GM12878 (cell line): ENCODE measurements around the gene ZMAT3. TPM values are rescaled to one million over a fixed set of nuclear protein-coding genes. Genes with fewer than 3 reads are reported as not detected.
A peak's percentile ranks its signal among the peaks of the same experiment; 100 is the strongest.

Experiments used
- BCL11A ChIP-seq: IDR thresholded peaks from 2 replicates; pipeline ENCODE4 v1.6.1; 2011; ENCODE audit warnings: low read depth, low read length
- CHD2 ChIP-seq: IDR thresholded peaks from 2 replicates; pipeline ENCODE4 v1.6.1; 2011; ENCODE audit warnings: low read depth, low read length, improper control_type of control experiment, borderline replicate concordance
- DPF2 ChIP-seq: fragments of 450-650 bp; IDR thresholded peaks from 2 replicates; pipeline ENCODE4 v1.6.1; 2017; ENCODE audit warnings: mild to moderate bottlenecking
- ETV6 ChIP-seq, 2 experiments: fragments of 450-650 bp in 1 of 2; IDR thresholded peaks in 1 of 2; conservative IDR thresholded peaks in 1 of 2; 2 replicates each; pipeline ENCODE4 v1.6.1; 2014; ENCODE audit warnings: antibody characterized with exemption in 1 of 2, borderline replicate concordance in 1 of 2, low read depth in 1 of 2, mild to moderate bottlenecking in 1 of 2, moderate library complexity in 1 of 2
- EZH2 ChIP-seq: IDR thresholded peaks from 2 replicates; pipeline ENCODE4 v1.6.1; 2012; ENCODE audit warnings: low read depth, mild to moderate bottlenecking, control low read depth, inconsistent platforms, low read length, borderline replicate concordance; ENCODE audit not compliant: control insufficient read depth
- FOXK2 ChIP-seq: fragments of 450-650 bp; IDR thresholded peaks from 2 replicates; pipeline ENCODE4 v1.6.1; 2017; ENCODE audit warnings: mild to moderate bottlenecking, moderate library complexity
- GABPA ChIP-seq: IDR thresholded peaks from 2 replicates; pipeline ENCODE4 v1.6.1; 2014; ENCODE audit warnings: antibody characterized with exemption, low read depth, mild to moderate bottlenecking, inconsistent platforms
- HCFC1 ChIP-seq: fragments of 150-350 bp; IDR thresholded peaks from 2 replicates; pipeline ENCODE4 v1.6.1; 2014; ENCODE audit warnings: low read length
- MYB ChIP-seq: fragments of 150-350 bp; IDR thresholded peaks from 2 replicates; pipeline ENCODE4 v1.6.1; 2014; ENCODE audit warnings: mild to moderate bottlenecking, low read depth, low read length, borderline replicate concordance
- NFXL1 ChIP-seq: fragments of 450-650 bp; IDR thresholded peaks from 2 replicates; pipeline ENCODE4 v1.6.1; 2017; ENCODE audit warnings: antibody characterized with exemption, mild to moderate bottlenecking, borderline replicate concordance
- NFYB ChIP-seq: IDR thresholded peaks from 2 replicates; pipeline ENCODE4 v1.6.1; 2011; ENCODE audit warnings: low read depth, mild to moderate bottlenecking, low read length, improper control_type of control experiment, moderate library complexity; ENCODE audit not compliant: insufficient read depth
- NR2C2 ChIP-seq: IDR thresholded peaks from 2 replicates; pipeline ENCODE4 v1.6.1; 2011; ENCODE audit warnings: borderline replicate concordance, low read depth; ENCODE audit not compliant: control insufficient read depth, insufficient read length
- PAX8 ChIP-seq: fragments of 450-650 bp; IDR thresholded peaks from 2 replicates; pipeline ENCODE4 v1.6.1; 2017; ENCODE audit warnings: mild to moderate bottlenecking, moderate library complexity
- PKNOX1 ChIP-seq: fragments of 450-650 bp; IDR thresholded peaks from 2 replicates; pipeline ENCODE4 v1.6.1; 2016; ENCODE audit warnings: mild to moderate bottlenecking
- POU2F2 ChIP-seq: IDR thresholded peaks from 3 replicates; pipeline ENCODE4 v1.6.1; 2011; ENCODE audit warnings: low read depth, mild to moderate bottlenecking, low read length, borderline replicate concordance
- RBBP5 ChIP-seq: fragments of 200-600 bp; sonication (generic); conservative IDR thresholded peaks from 2 replicates; pipeline ENCODE4 v1.6.1; 2016
- SIN3A ChIP-seq: IDR thresholded peaks from 2 replicates; pipeline ENCODE4 v1.6.1; 2012; ENCODE audit warnings: low read depth, low read length, improper control_type of control experiment
- SMAD1 ChIP-seq: fragments of 450-650 bp; IDR thresholded peaks from 2 replicates; pipeline ENCODE4 v1.6.1; 2018; ENCODE audit warnings: mild to moderate bottlenecking, low read depth; ENCODE audit not compliant: partially characterized antibody
- SMARCA5 ChIP-seq: fragments of 450-650 bp; IDR thresholded peaks from 2 replicates; pipeline ENCODE4 v1.6.1; 2017; ENCODE audit warnings: mild to moderate bottlenecking
- YBX1 ChIP-seq: fragments of 450-650 bp; IDR thresholded peaks from 2 replicates; pipeline ENCODE4 v1.6.1; 2016; ENCODE audit warnings: antibody characterized with exemption
- YY1 ChIP-seq: IDR thresholded peaks from 2 replicates; pipeline ENCODE4 v1.6.1; 2011; ENCODE audit warnings: low read depth, mild to moderate bottlenecking, low read length
- ZBED1 ChIP-seq: IDR thresholded peaks from 2 replicates; pipeline ENCODE4 v1.6.1; 2016; ENCODE audit warnings: borderline replicate concordance
- ZZZ3 ChIP-seq: IDR thresholded peaks from 2 replicates; pipeline ENCODE4 v1.6.1; 2011; ENCODE audit warnings: low read depth; ENCODE audit not compliant: control insufficient read depth, insufficient read length
- polyA plus RNA-seq, 11 experiments: library from polyadenylated mRNA; depleted of rRNA in 4 of 11; unstranded in 6 of 11; stranded (reverse) in 5 of 11; fragments of >200 nt; fragmentation: Nextera tagmentation in 4 of 11; fragmentation: Illumina TruSeq in 1 of 11; extraction: Ambion mirVana in 4 of 11; extraction: Trizol in 1 of 11; gene quantifications; 1 replicate in 1 of 11; 2 replicates in 10 of 11; pipeline versions ENCODE4 v1.2.1 to v1.2.3, GENCODE V29; 2011 to 2016; ENCODE audit warnings: inconsistent platforms in 2 of 11, missing spikeins in 2 of 11, low read depth in 1 of 11
- total RNA-seq, 4 experiments: library from RNA; depleted of rRNA in 3 of 4; stranded (reverse); fragments of >200 nt in 3 of 4; fragmentation: Illumina TruSeq in 1 of 4; extraction: Trizol in 1 of 4; gene quantifications; 2 replicates each; pipeline versions ENCODE4 v1.2.1 to v1.2.3, GENCODE V29; 2013 to 2021
- TF ChIP-seq, protein P1 (sequence below): fragments of 450-650 bp; formaldehyde crosslinking; IDR thresholded peaks from 2 replicates; pipeline ENCODE4 v1.4.0; 2020; ENCODE audit warnings: mild to moderate bottlenecking, moderate library complexity
- TF ChIP-seq, protein P2 (sequence below): fragments of 450-650 bp; conservative IDR thresholded peaks from 2 replicates; pipeline ENCODE4 v1.6.1; 2017; ENCODE audit warnings: mild to moderate bottlenecking, moderate library complexity

Gene ZMAT3
- total and polyA plus RNA-seq, 10 of the 15 experiments (the other 5 are each of a cell fraction or from before 2014, with no cell fraction given) = 6.2 to 55.9 (median 25.8) TPM

- TF ChIP-seq, protein P1, sequence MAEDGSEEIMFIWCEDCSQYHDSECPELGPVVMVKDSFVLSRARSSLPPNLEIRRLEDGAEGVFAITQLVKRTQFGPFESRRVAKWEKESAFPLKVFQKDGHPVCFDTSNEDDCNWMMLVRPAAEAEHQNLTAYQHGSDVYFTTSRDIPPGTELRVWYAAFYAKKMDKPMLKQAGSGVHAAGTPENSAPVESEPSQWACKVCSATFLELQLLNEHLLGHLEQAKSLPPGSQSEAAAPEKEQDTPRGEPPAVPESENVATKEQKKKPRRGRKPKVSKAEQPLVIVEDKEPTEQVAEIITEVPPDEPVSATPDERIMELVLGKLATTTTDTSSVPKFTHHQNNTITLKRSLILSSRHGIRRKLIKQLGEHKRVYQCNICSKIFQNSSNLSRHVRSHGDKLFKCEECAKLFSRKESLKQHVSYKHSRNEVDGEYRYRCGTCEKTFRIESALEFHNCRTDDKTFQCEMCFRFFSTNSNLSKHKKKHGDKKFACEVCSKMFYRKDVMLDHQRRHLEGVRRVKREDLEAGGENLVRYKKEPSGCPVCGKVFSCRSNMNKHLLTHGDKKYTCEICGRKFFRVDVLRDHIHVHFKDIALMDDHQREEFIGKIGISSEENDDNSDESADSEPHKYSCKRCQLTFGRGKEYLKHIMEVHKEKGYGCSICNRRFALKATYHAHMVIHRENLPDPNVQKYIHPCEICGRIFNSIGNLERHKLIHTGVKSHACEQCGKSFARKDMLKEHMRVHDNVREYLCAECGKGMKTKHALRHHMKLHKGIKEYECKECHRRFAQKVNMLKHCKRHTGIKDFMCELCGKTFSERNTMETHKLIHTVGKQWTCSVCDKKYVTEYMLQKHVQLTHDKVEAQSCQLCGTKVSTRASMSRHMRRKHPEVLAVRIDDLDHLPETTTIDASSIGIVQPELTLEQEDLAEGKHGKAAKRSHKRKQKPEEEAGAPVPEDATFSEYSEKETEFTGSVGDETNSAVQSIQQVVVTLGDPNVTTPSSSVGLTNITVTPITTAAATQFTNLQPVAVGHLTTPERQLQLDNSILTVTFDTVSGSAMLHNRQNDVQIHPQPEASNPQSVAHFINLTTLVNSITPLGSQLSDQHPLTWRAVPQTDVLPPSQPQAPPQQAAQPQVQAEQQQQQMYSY (CRISPR knock-in tag) = no peak
- TF ChIP-seq YBX1 = peak; percentile 97
- peak; percentile 42; the same call in 1 of the 2 replicates for TF ChIP-seq SIN3A
- no peak for TF ChIP-seq NFXL1
- TF ChIP-seq GABPA = no peak
- TF ChIP-seq YY1 = peak; percentile 76
- TF ChIP-seq ZZZ3 = no peak
- peak; percentile 87; the same call in 1 of the 2 replicates for TF ChIP-seq DPF2
- TF ChIP-seq NR2C2 = no peak
- peak; percentile 8 for TF ChIP-seq SMARCA5
- no peak for TF ChIP-seq PKNOX1
- no peak for TF ChIP-seq ETV6 (conservative IDR thresholded peaks at IDR 0.05 in 1 of 2, IDR thresholded peaks at IDR 0.05 in 1 of 2; ENCODE audit: borderline replicate concordance in 1 of 2, low read depth in 1 of 2)
- TF ChIP-seq CHD2 = 0 out of 2 replicates have a peak, but pooled peaks have one; percentile 36
- TF ChIP-seq, protein P2, sequence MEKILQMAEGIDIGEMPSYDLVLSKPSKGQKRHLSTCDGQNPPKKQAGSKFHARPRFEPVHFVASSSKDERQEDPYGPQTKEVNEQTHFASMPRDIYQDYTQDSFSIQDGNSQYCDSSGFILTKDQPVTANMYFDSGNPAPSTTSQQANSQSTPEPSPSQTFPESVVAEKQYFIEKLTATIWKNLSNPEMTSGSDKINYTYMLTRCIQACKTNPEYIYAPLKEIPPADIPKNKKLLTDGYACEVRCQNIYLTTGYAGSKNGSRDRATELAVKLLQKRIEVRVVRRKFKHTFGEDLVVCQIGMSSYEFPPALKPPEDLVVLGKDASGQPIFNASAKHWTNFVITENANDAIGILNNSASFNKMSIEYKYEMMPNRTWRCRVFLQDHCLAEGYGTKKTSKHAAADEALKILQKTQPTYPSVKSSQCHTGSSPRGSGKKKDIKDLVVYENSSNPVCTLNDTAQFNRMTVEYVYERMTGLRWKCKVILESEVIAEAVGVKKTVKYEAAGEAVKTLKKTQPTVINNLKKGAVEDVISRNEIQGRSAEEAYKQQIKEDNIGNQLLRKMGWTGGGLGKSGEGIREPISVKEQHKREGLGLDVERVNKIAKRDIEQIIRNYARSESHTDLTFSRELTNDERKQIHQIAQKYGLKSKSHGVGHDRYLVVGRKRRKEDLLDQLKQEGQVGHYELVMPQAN = 0 out of 2 replicates have a peak, but pooled peaks have one; percentile 35
- TF ChIP-seq BCL11A = peak; percentile 81
- 0 out of 2 replicates have a peak, but pooled peaks have one; percentile 23 for TF ChIP-seq ZBED1
- peak; percentile 66 for TF ChIP-seq SMAD1
- no peak for TF ChIP-seq EZH2
- no peak for TF ChIP-seq NFYB
- TF ChIP-seq MYB = no peak
- no peak; the same call in 2 of the 3 replicates for TF ChIP-seq POU2F2
- no peak for TF ChIP-seq RBBP5
- no peak for TF ChIP-seq PAX8
- TF ChIP-seq HCFC1 = no peak
- no peak for TF ChIP-seq FOXK2
Observed at GRCh38 chr3:179046497-179047353, 24.9 kb downstream of the ZMAT3 start (continued).
